PC-3 (cell line): ENCODE results near the gene BCAS3. TPM values are rescaled to one million over a fixed set of nuclear protein-coding genes. Genes with fewer than 3 reads are reported as not detected.

Experiments
- ATAC-seq: fragments of 200-7000 bp; cut with Tn5 transposase; 2 replicates; pipeline ENCODE4 v1.9.1; 2020; ENCODE audit warnings: mild to moderate bottlenecking, moderate library complexity
- BruUV-seq: library from RNA; stranded (reverse); fragments of 400-500 nt; replicated peaks from 2 replicates; lab custom pipeline; 2021; lab: Mats Ljungman, UMichigan
- CTCF ChIA-PET: fragments of 300-600 bp; sonication (Branson Sonifier 250); formaldehyde crosslinking; loops from one replicate; lab custom pipeline; 2022; ENCODE audit warnings: antibody characterized with exemption; lab: Charles Lee
- POLR2A ChIA-PET: fragments of 300-600 bp; sonication (Branson Sonifier 250); formaldehyde crosslinking; loops from one replicate; lab custom pipeline; 2022; ENCODE audit warnings: antibody characterized with exemption; ENCODE audit not compliant: unreplicated experiment; lab: Charles Lee
- DNase-seq: peaks from one replicate; pipeline ENCODE4 v3.0.0-alpha.2; 2015
- H2AFZ ChIP-seq: fragments of 300-600 bp; sonication (generic); 2 replicates; pipeline ENCODE4 v1.6.0; 2016; ENCODE audit warnings: antibody characterized with exemption, low read length
- H3F3A ChIP-seq: fragments of 300-600 bp; sonication (generic); one replicate; pipeline ENCODE4 v1.6.0; 2017; ENCODE audit warnings: antibody characterized with exemption, low read length, control low read depth, mild to moderate bottlenecking; ENCODE audit not compliant: unreplicated experiment
- H3K27ac ChIP-seq: fragments of 300-600 bp; sonication (generic); 2 replicates; pipeline ENCODE4 v1.5.1; 2016; ENCODE audit warnings: mild to moderate bottlenecking, low read length
- H3K27me3 ChIP-seq: fragments of 300-600 bp; sonication (generic); 2 replicates; pipeline ENCODE4 v1.6.1; 2016; ENCODE audit warnings: low read length, mixed read lengths
- H3K36me3 ChIP-seq: fragments of 300-600 bp; sonication (generic); 2 replicates; pipeline ENCODE4 v1.6.1; 2016; ENCODE audit warnings: low read depth, mixed run types, low read length, mixed read lengths
- H3K4me1 ChIP-seq: fragments of 300-600 bp; sonication (generic); 2 replicates; pipeline ENCODE4 v1.5.1; 2016; ENCODE audit warnings: low read length; ENCODE audit not compliant: insufficient read depth
- H3K4me2 ChIP-seq: fragments of 300-600 bp; sonication (generic); 2 replicates; pipeline ENCODE4 v1.6.0; 2016; ENCODE audit warnings: low read length
- H3K4me3 ChIP-seq: fragments of 300-600 bp; sonication (generic); 2 replicates; pipeline ENCODE4 v1.5.1; 2016; ENCODE audit warnings: mild to moderate bottlenecking, low read length, mixed read lengths
- H3K79me2 ChIP-seq: fragments of 300-600 bp; sonication (generic); 2 replicates; pipeline ENCODE4 v1.6.1; 2017; ENCODE audit warnings: low read length, mixed read lengths
- H3K9ac ChIP-seq: fragments of 300-600 bp; sonication (generic); 2 replicates; pipeline ENCODE4 v1.6.0; 2016; ENCODE audit warnings: mild to moderate bottlenecking, low read length
- H3K9me2 ChIP-seq: fragments of 300-600 bp; sonication (generic); replicated peaks from 2 replicates; pipeline ENCODE4 v1.6.1; 2016; ENCODE audit warnings: mixed run types, low read length, mixed read lengths
- H3K9me3 ChIP-seq: fragments of 300-600 bp; sonication (generic); 2 replicates; pipeline ENCODE4 v1.6.1; 2016; ENCODE audit warnings: low read length, mixed read lengths
- H4K20me1 ChIP-seq: fragments of 300-600 bp; sonication (generic); 2 replicates; pipeline ENCODE4 v1.6.1; 2016; ENCODE audit warnings: low read length, mixed read lengths
- EZH2 ChIP-seq: fragments of 300-600 bp; sonication (generic); IDR thresholded peaks from one replicate; pipeline ENCODE4 v1.6.1; 2017; ENCODE audit warnings: antibody characterized with exemption, mild to moderate bottlenecking, low read length; ENCODE audit not compliant: unreplicated experiment
- EZH2phosphoT487 ChIP-seq: fragments of 300-600 bp; sonication (generic); IDR thresholded peaks from 2 replicates; pipeline ENCODE4 v1.6.1; 2018; ENCODE audit warnings: mild to moderate bottlenecking, antibody characterized with exemption, low read length, borderline replicate concordance
- intact Hi-C: fragments of 100-400 bp; cut with micrococcal nuclease; formaldehyde crosslinking; loops from 2 replicates; pipeline ENCODE4 v1.9.0; 2023
- total RNA-seq: library from RNA; depleted of rRNA; stranded (reverse); fragments of >200 nt; gene quantifications from 2 replicates; pipeline ENCODE4 v1.2.3, GENCODE V29; 2014
- TF ChIP-seq, protein P1 (sequence below): fragments of 300-600 bp; sonication (generic); conservative IDR thresholded peaks from 2 replicates; pipeline ENCODE4 v1.5.1; 2017; ENCODE audit warnings: antibody characterized with exemption, low read depth, mild to moderate bottlenecking, low read length

BCAS3 gene
- total RNA-seq, 1 experiment from 2014 or later = 25.9 TPM

DNA sequence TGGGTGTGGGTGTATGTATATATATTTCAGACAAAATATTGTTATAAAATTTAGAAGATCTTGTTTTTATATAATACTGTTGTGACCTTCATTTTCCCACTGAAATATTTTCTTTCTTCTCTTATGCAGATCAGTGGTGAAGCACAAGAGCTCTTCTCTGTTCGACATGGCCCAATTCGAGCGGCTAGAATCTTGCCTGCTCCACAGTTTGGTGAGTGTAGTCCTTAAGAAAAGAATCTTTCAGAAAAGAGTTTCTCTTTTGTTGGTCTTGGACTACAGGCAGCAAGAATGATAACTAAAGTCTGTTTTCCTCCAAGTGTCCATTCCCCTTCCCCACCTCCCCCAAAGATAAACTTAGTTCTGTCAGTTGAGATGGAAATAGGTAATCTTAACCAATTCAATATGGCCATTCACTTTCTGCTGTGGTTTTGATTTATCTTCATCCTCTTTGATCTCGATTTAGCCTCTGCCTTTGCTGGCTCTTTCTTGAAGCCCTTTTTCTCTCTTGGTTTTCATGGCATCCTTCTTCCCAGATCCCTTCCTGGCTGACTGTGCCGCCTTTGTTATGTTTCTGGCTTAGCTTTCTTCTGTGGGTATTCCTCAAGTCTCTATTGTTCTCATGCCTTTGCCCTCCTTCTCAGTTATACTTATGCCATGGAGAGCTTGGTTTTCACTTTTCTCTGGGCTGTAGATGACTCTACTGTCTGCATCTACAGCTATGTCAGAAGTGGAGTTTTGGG, 69.6 kb downstream of the BCAS3 start:
- CTCF ChIA-PET = no interaction called here
- no peaks in the 10 kb centered on the region for H4K20me1 ChIP-seq
- H3K4me3 ChIP-seq = no peak overlapping the region
- H3K4me1 ChIP-seq = peaks cover 19% of the 10 kb centered on the region
- H3K27me3 ChIP-seq = no peaks in the 10 kb centered on the region
- ATAC-seq = no peak
- H3K79me2 ChIP-seq = no peaks in the 10 kb centered on the region
- H3K4me2 ChIP-seq = no peak overlapping the region
- H2AFZ ChIP-seq = no peak overlapping the region
- no peak overlapping the region for H3K27ac ChIP-seq
- no peak for TF ChIP-seq EZH2phosphoT487
- TF ChIP-seq, protein P1, sequence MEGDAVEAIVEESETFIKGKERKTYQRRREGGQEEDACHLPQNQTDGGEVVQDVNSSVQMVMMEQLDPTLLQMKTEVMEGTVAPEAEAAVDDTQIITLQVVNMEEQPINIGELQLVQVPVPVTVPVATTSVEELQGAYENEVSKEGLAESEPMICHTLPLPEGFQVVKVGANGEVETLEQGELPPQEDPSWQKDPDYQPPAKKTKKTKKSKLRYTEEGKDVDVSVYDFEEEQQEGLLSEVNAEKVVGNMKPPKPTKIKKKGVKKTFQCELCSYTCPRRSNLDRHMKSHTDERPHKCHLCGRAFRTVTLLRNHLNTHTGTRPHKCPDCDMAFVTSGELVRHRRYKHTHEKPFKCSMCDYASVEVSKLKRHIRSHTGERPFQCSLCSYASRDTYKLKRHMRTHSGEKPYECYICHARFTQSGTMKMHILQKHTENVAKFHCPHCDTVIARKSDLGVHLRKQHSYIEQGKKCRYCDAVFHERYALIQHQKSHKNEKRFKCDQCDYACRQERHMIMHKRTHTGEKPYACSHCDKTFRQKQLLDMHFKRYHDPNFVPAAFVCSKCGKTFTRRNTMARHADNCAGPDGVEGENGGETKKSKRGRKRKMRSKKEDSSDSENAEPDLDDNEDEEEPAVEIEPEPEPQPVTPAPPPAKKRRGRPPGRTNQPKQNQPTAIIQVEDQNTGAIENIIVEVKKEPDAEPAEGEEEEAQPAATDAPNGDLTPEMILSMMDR = no peak
- TF ChIP-seq EZH2 = no peak
- no peak for DNase-seq
- no peak overlapping the region for H3K9ac ChIP-seq
- H3K9me3 ChIP-seq = no peaks in the 10 kb centered on the region
- no peaks in the 10 kb centered on the region for H3K9me2 ChIP-seq
- H3K36me3 ChIP-seq = no peaks in the 10 kb centered on the region
- intact Hi-C loops = no loop called here
- no peaks in the 10 kb centered on the region for H3F3A ChIP-seq
- BruUV-seq = no TSS peak
- POLR2A ChIA-PET = no interaction called here

DNA sequence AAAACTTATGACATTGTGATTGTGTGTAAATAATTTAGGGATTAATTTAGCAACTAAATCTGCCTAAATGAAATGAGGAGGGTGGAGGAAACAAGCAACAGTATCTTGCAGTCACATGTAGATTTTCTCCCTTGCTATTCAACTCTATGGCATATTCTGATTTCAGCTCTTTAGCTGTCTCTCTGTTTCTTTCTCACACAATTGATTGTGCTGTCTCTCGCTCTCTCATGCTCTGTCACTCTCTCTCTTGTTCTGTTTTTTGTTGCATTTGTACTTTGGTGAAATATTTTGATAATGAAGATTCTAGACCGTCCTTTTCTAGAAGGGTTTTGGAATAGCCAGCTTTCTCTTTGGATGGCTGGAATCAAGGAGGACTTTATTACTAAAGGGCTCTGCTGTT, 70.6 kb downstream of the BCAS3 start:
- H3K27ac ChIP-seq = no peak overlapping the region
- no peaks in the 10 kb centered on the region for H3F3A ChIP-seq
- H3K4me1 ChIP-seq = peaks cover 17% of the 10 kb centered on the region
- ATAC-seq (no peak), DNase-seq (no peak)
- CTCF ChIA-PET = no interaction called here
- H4K20me1 ChIP-seq = no peaks in the 10 kb centered on the region
- POLR2A ChIA-PET = no interaction called here
- no peak overlapping the region for H3K4me3 ChIP-seq
- no TSS peak for BruUV-seq
- no peak for TF ChIP-seq EZH2
- H3K27me3 ChIP-seq = no peaks in the 10 kb centered on the region
- H3K36me3 ChIP-seq = no peaks in the 10 kb centered on the region
- no peaks in the 10 kb centered on the region for H3K79me2 ChIP-seq
- H3K9ac ChIP-seq = no peak overlapping the region
- H2AFZ ChIP-seq = no peak overlapping the region
- no peaks in the 10 kb centered on the region for H3K9me3 ChIP-seq
- no peak overlapping the region for H3K4me2 ChIP-seq
- H3K9me2 ChIP-seq = no peaks in the 10 kb centered on the region
- intact Hi-C loops = no loop called here

DNA sequence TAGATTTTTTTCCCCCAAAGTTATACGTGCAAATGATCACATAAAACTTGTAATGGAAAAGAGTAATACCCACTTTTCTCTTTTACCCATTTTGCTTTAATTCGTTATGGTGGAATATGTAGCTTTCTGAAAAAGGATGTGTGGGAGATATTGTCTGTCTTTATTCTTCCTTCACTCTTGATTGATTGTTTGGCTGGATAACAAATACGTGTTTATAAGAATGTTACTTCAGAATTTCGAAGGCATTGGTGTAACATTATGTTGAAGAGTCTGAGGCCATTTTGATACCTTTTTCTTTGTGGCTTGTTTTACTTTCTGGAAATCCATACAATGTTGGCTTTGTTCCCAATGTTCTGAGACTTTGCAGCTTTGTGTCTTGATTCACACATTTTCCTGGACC, 71.4 kb downstream of the BCAS3 start:
- Histone ChIP-seq H3K9ac (no peak overlapping the region), H3F3A (no peaks in the 10 kb centered on the region), H3K79me2 (no peaks in the 10 kb centered on the region), H3K36me3 (no peaks in the 10 kb centered on the region), H2AFZ (no peak overlapping the region), H3K4me1 (peaks cover 9% of the 10 kb centered on the region), H3K27me3 (no peaks in the 10 kb centered on the region), H3K9me3 (no peaks in the 10 kb centered on the region), H3K4me2 (no peak overlapping the region), H3K9me2 (no peaks in the 10 kb centered on the region), H3K27ac (no peak overlapping the region), H4K20me1 (no peaks in the 10 kb centered on the region), H3K4me3 (no peak overlapping the region)
- ChIA-PET CTCF (no interaction called here), POLR2A (no interaction called here)
- ATAC-seq = no peak
- BruUV-seq = no TSS peak
- TF ChIP-seq EZH2 (no peak), EZH2phosphoT487 (no peak)
- TF ChIP-seq, protein P1 = no peak
- DNase-seq = no peak
- intact Hi-C loops = no loop called here
